Osteocyte (in vitro differentiated cells): Measurements from ENCODE around the gene SLFN12L. TPM values are rescaled to one million over a fixed set of nuclear protein-coding genes. Genes with fewer than 3 reads are reported as not detected.
A peak's percentile ranks its signal among the peaks of the same experiment; 100 is the strongest.

Experiments
- DNase-seq: peaks from one replicate; pipeline ENCODE4 v3.0.0; 2021; ENCODE audit warnings: mixed read lengths; ENCODE audit not compliant: unreplicated experiment; ENCODE audit errors: extremely low spot score
- H3K27ac Mint-ChIP-seq: one replicate; pipeline ENCODE4 v1.8.0; 2021; ENCODE audit warnings: mild to moderate bottlenecking, mixed read lengths; ENCODE audit not compliant: unreplicated experiment
- H3K27me3 Mint-ChIP-seq: one replicate; pipeline ENCODE4 v1.8.0; 2021; ENCODE audit warnings: mixed read lengths; ENCODE audit not compliant: unreplicated experiment
- H3K36me3 Mint-ChIP-seq: one replicate; pipeline ENCODE4 v1.8.0; 2021; ENCODE audit warnings: mixed read lengths; ENCODE audit not compliant: unreplicated experiment
- H3K4me1 Mint-ChIP-seq: one replicate; pipeline ENCODE4 v1.8.0; 2021; ENCODE audit warnings: mixed read lengths; ENCODE audit not compliant: unreplicated experiment
- H3K4me3 Mint-ChIP-seq: one replicate; pipeline ENCODE4 v1.8.0; 2021; ENCODE audit warnings: mild to moderate bottlenecking, moderate library complexity, mixed read lengths; ENCODE audit not compliant: unreplicated experiment
- H3K9me3 Mint-ChIP-seq: one replicate; pipeline ENCODE4 v1.8.0; 2021; ENCODE audit warnings: mixed read lengths; ENCODE audit not compliant: unreplicated experiment
- CTCF ChIP-seq: fragments of 200-600 bp; sonication (generic); IDR thresholded peaks from 2 replicates; pipeline ENCODE4 v1.5.0; 2021; ENCODE audit warnings: antibody characterized with exemption, mild to moderate bottlenecking, moderate library complexity
- total RNA-seq: library from RNA; stranded (reverse); gene quantifications from 2 replicates; pipeline ENCODE4 v1.2.1, GENCODE V29; 2021

SLFN12L gene
- total RNA-seq, 1 donor from 2014 or later = not detected

GRCh38 chr17:35449371-35449931 lies 88.0 kb downstream of the SLFN12L start:
- Mint-ChIP-seq H3K27me3 (peaks cover 28% of the 10 kb centered on the region), H3K27ac (no peak overlapping the region), H3K4me3 (peak overlapping the region; percentile 67), H3K9me3 (no peaks in the 10 kb centered on the region), H3K36me3 (no peaks in the 10 kb centered on the region), H3K4me1 (peaks cover 16% of the 10 kb centered on the region)
- no peak for TF ChIP-seq CTCF
- DNase-seq = no peak

DNA sequence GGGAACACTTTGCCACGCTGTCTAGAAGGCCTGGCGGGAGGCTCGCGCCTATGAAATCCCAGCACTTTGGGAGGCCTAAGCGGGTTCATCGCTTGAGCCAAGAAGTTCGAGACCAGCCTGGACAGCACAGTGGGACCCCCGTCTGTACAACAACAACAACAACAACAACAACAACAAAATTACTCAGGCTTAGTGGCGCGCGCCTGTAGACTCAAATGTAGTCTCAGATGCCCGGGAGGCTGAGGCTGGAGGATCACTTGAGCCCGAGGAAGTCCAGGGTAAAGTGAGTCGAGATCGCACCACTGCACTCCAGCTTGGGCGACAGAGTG lies 88.6 kb downstream of the SLFN12L start:
- no peak for TF ChIP-seq CTCF
- Mint-ChIP-seq H3K27ac (no peak overlapping the region), H3K27me3 (peaks cover 25% of the 10 kb centered on the region), H3K36me3 (no peaks in the 10 kb centered on the region), H3K4me3 (peak overlapping the region; percentile 72), H3K4me1 (peaks cover 16% of the 10 kb centered on the region), H3K9me3 (no peaks in the 10 kb centered on the region)
- no peak for DNase-seq

- Mint-ChIP-seq H3K27ac (no peak within 1 kb of the TSS), H3K4me1 (peaks cover 16% of the 10 kb centered on the region), H3K36me3 (no peaks in the 10 kb centered on the region), H3K4me3 (peak within 1 kb of the TSS; percentile 72), H3K9me3 (no peaks in the 10 kb centered on the region), H3K27me3 (peaks cover 25% of the 10 kb centered on the region)
- no peak for DNase-seq
- no peak for TF ChIP-seq CTCF
Measured at GRCh38 chr17:35448214-35448898, 89.1 kb downstream of the SLFN12L start, which contains the start of gene SLFN13. SLFN13 (minus strand) TSS chr17:35448766; CDS start chr17:35445680, 3,086 bp downstream.

- Mint-ChIP-seq H3K4me3 (peak overlapping the region; percentile 42), H3K27ac (no peak overlapping the region), H3K36me3 (no peaks in the 10 kb centered on the region)
Measured at GRCh38 chr17:35447499-35447898, 90.0 kb downstream of the SLFN12L start.

More at GRCh38 chr17:35447499-35447898, 90.0 kb downstream of the SLFN12L start:
- no peak for TF ChIP-seq CTCF
- Mint-ChIP-seq H3K9me3 (no peaks in the 10 kb centered on the region), H3K27me3 (peaks cover 25% of the 10 kb centered on the region), H3K4me1 (peaks cover 16% of the 10 kb centered on the region)
- DNase-seq = no peak
